K562 (cell line): ENCODE results near the gene GLDC. TPM values are rescaled to one million over a fixed set of nuclear protein-coding genes. Genes with fewer than 3 reads are reported as not detected.

Experiments used
- ATAC-seq: fragments of 200-7000 bp; cut with Tn5 transposase; 3 replicates; pipeline ENCODE4 v1.9.1; 2020; ENCODE audit warnings: moderate library complexity
- BruUV-seq: library from RNA; stranded (reverse); fragments of 400-500 nt; replicated peaks from 2 replicates; lab custom pipeline; 2021; lab: Mats Ljungman, UMichigan
- CTCF ChIA-PET: fragments of 300-600 bp; formaldehyde crosslinking; extraction: SDS; loops from one replicate; lab custom pipeline; 2021; ENCODE audit warnings: low intra/inter-chr PET ratio; lab: Yijun Ruan, JAX
- POLR2A ChIA-PET: fragments of 300-600, 350-650 bp; sonication (Branson Sonifier 250); formaldehyde crosslinking; extraction: SDS; loops from one replicate; lab custom pipeline; 2021; ENCODE audit warnings: antibody characterized with exemption, inconsistent platforms; lab: Yijun Ruan, JAX
- DNase-seq, 4 experiments: peaks; one replicate each; pipeline versions ENCODE4 v3.0.0 to v3.0.0-alpha.2; 2011 to 2018; ENCODE audit warnings: low spot score in 3 of 4, mixed read lengths in 3 of 4; ENCODE audit errors: extremely low read depth in 1 of 4
- FAIRE-seq: peaks from 2 replicates; lab custom pipeline; 2011; peaks lifted over from hg19 to GRCh38; lab: Jason Lieb, UNC
- H2AFZ ChIP-seq: 2 replicates; pipeline ENCODE4 v1.6.0; 2011; ENCODE audit warnings: low read depth, low read length, control low read depth, inconsistent platforms
- H3K27ac ChIP-seq: fragments of 200-600 bp; 3 replicates; pipeline ENCODE4 v1.8.0; 2011; ENCODE audit warnings: low read depth, mild to moderate bottlenecking, control low read depth, inconsistent platforms, low read length, moderate library complexity, mixed read lengths; ENCODE audit errors: extremely low read depth
- H3K27me3 ChIP-seq, 2 experiments: fragments of 300-600 bp in 1 of 2; 2 replicates in 1 of 2; 3 replicates in 1 of 2; pipeline versions ENCODE4 v1.6.0 to v1.8.0; 2011; ENCODE audit warnings: inconsistent platforms in 2 of 2, low read length in 2 of 2, mild to moderate bottlenecking in 1 of 2, mixed read lengths in 1 of 2, moderate library complexity in 1 of 2; ENCODE audit not compliant: control insufficient read depth in 2 of 2, insufficient read depth in 2 of 2
- H3K36me3 ChIP-seq: fragments of 300-600 bp; 3 replicates; pipeline ENCODE4 v1.8.0; 2011; ENCODE audit warnings: mild to moderate bottlenecking, low read length, inconsistent platforms; ENCODE audit not compliant: control insufficient read depth, insufficient read depth
- H3K4me1 ChIP-seq, 2 experiments: fragments of 200-600 bp in 1 of 2; replicated peaks in 1 of 2; 2 replicates in 1 of 2; 3 replicates in 1 of 2; pipeline versions ENCODE4 v1.5.1 to v1.8.0; 2011; ENCODE audit warnings: inconsistent platforms in 2 of 2, low read length in 2 of 2, mild to moderate bottlenecking in 1 of 2, mixed read lengths in 1 of 2, moderate library complexity in 1 of 2; ENCODE audit not compliant: control insufficient read depth in 2 of 2, insufficient read depth in 2 of 2
- H3K4me2 ChIP-seq: 2 replicates; pipeline ENCODE4 v1.6.1; 2011; ENCODE audit warnings: low read length, control low read depth, inconsistent platforms, mixed read lengths; ENCODE audit not compliant: insufficient read depth
- H3K4me3 ChIP-seq: fragments of 200-600 bp; sonication (generic), shearing (Covaris generic); 2 replicates; pipeline ENCODE4 v1.5.1; 2016; ENCODE audit warnings: control low read depth, inconsistent platforms
- H3K79me2 ChIP-seq: fragments of 200-600 bp; 3 replicates; pipeline ENCODE4 v1.8.0; 2011; ENCODE audit warnings: low read length, inconsistent platforms; ENCODE audit not compliant: control insufficient read depth, insufficient read depth
- H3K9ac ChIP-seq, 2 experiments: 2 replicates each; pipeline versions ENCODE4 v1.6.0 to v1.6.1; 2011; ENCODE audit warnings: low read depth in 2 of 2, low read length in 2 of 2, control low read depth in 1 of 2, inconsistent platforms in 1 of 2, mild to moderate bottlenecking in 1 of 2, mixed read lengths in 1 of 2; ENCODE audit not compliant: insufficient read depth in 1 of 2
- H3K9me1 ChIP-seq: one replicate; pipeline ENCODE4 v1.6.0; 2011; ENCODE audit warnings: inconsistent platforms, mild to moderate bottlenecking, low read length, moderate library complexity; ENCODE audit not compliant: control insufficient read depth, insufficient read depth
- H3K9me3 ChIP-seq: replicated peaks from 2 replicates; pipeline ENCODE4 v1.5.1; 2011; ENCODE audit warnings: low read depth, low read length, inconsistent platforms; ENCODE audit not compliant: control insufficient read depth, insufficient read depth
- H4K20me1 ChIP-seq: replicated peaks from 2 replicates; pipeline ENCODE4 v1.6.1; 2011; ENCODE audit warnings: low read length, inconsistent platforms, mixed read lengths; ENCODE audit not compliant: control insufficient read depth, insufficient read depth
- ARID2 ChIP-seq: fragments of 450-650 bp; IDR thresholded peaks from 2 replicates; pipeline ENCODE4 v1.6.1; 2017; ENCODE audit warnings: antibody characterized with exemption, mild to moderate bottlenecking
- ARNT ChIP-seq, 2 experiments: fragments of 450-650 bp; IDR thresholded peaks; 2 replicates each; pipeline ENCODE4 v1.6.1; 2016; ENCODE audit warnings: mild to moderate bottlenecking in 1 of 2
- ETS1 ChIP-seq: conservative IDR thresholded peaks from 2 replicates; pipeline ENCODE4 v1.6.1; 2011; ENCODE audit warnings: low read depth, mild to moderate bottlenecking, low read length; ENCODE audit not compliant: control insufficient read depth
- EZH2 ChIP-seq: IDR thresholded peaks from 2 replicates; pipeline ENCODE4 v1.6.1; 2012; ENCODE audit warnings: low read depth, mild to moderate bottlenecking, inconsistent platforms, low read length, borderline replicate concordance
- KAT8 ChIP-seq: fragments of 450-650 bp; IDR thresholded peaks from 2 replicates; pipeline ENCODE4 v1.6.1; 2016; ENCODE audit warnings: low read depth, mild to moderate bottlenecking
- MTA1 ChIP-seq: fragments of 450-650 bp; IDR thresholded peaks from 2 replicates; pipeline ENCODE4 v1.6.1; 2017; ENCODE audit warnings: borderline replicate concordance
- SMARCE1 ChIP-seq: fragments of 450-650 bp; IDR thresholded peaks from 2 replicates; pipeline ENCODE4 v1.7.1; 2016; ENCODE audit warnings: mild to moderate bottlenecking
- TEAD2 ChIP-seq: fragments of 450-650 bp; IDR thresholded peaks from 2 replicates; pipeline ENCODE4 v1.6.1; 2016; ENCODE audit warnings: missing genetic modification characterization, control low read depth, missing compliant biosample characterization
- ZNF511 ChIP-seq: sonication (generic); formaldehyde crosslinking; IDR thresholded peaks from 2 replicates; pipeline ENCODE4 v1.8.0; 2022; ENCODE audit warnings: mild to moderate bottlenecking, missing genetic modification reagents
- ZNF518B ChIP-seq: fragments of 250-450 bp; sonication (Bioruptor Pico); IDR thresholded peaks from 2 replicates; pipeline ENCODE4 v1.5.0; 2021; ENCODE audit warnings: mild to moderate bottlenecking, moderate library complexity
- ZNF764 ChIP-seq: fragments of 250-450 bp; sonication (Bioruptor Pico); IDR thresholded peaks from 2 replicates; pipeline ENCODE4 v1.4.0; 2020; ENCODE audit warnings: low read depth, mild to moderate bottlenecking, moderate library complexity
- WGBS: fragments of 100-300 bp; shearing (Covaris generic); methylation state at CpG from one replicate; pipeline ENCODE4 v1.1.6; 2016; ENCODE audit warnings: low coverage, mixed read lengths; ENCODE audit not compliant: insufficient coverage; ENCODE audit errors: missing lambda C conversion rate; 5-methylcytosine and 5-hydroxymethylcytosine counted together
- in situ Hi-C: fragments of 300-500 bp; cut with MboI; formaldehyde crosslinking; loops from 4 replicates; pipeline ENCODE4 v1.15.0; 2018; ENCODE audit warnings: inconsistent platforms, mixed read lengths
- intact Hi-C: fragments of 100-400 bp; cut with micrococcal nuclease; formaldehyde crosslinking; loops from 2 replicates; pipeline ENCODE4 v1.14.2; 2022
- polyA plus RNA-seq, 8 experiments: library from polyadenylated mRNA; depleted of rRNA in 4 of 8; stranded (reverse) in 5 of 8; unstranded in 3 of 8; fragments of >200 nt; fragmentation: Nextera tagmentation in 2 of 8; fragmentation: Illumina TruSeq in 1 of 8; extraction: Ambion mirVana in 2 of 8; extraction: Trizol in 1 of 8; gene quantifications; 2 replicates each; pipeline versions ENCODE4 v1.2.1 to v1.2.3, GENCODE V29; 2011 to 2014; ENCODE audit warnings: inconsistent platforms in 1 of 8, missing spikeins in 1 of 8
- total RNA-seq, 7 experiments: library from RNA; depleted of rRNA in 6 of 7; stranded (reverse); fragments of >200 nt in 6 of 7; fragmentation: Illumina TruSeq in 2 of 7; extraction: Trizol in 2 of 7; gene quantifications; 2 replicates each; pipeline versions ENCODE4 v1.2.1 to v1.2.3, GENCODE V29; 2011 to 2021; ENCODE audit warnings: low replicate concordance in 1 of 7

GLDC gene
- total and polyA plus RNA-seq, 9 of the 15 experiments (the other 6 are each of a cell fraction or from before 2014, with no cell fraction given): 0.03 to 0.27 (median 0.08) TPM; not detected in 6

GRCh38 chr9:6677803-6678202 lies 32.3 kb upstream of the GLDC start:
- FAIRE-seq: no peak
- intact Hi-C loops: no loop called here
- no TSS peak for BruUV-seq
- no peak for DNase-seq
- WGBS: 55% methylated on average over 7 of the region's 7 CpGs
- Histone ChIP-seq H4K20me1 (no peaks in the 10 kb centered on the region), H3K36me3 (no peaks in the 10 kb centered on the region), H3K9me3 (no peaks in the 10 kb centered on the region), H3K4me2 (no peak overlapping the region), H2AFZ (no peak overlapping the region), H3K27me3 (no peaks in the 10 kb centered on the region), H3K27ac (no peak overlapping the region), H3K9me1 (no peaks in the 10 kb centered on the region), H3K4me1 (peaks cover 0 to 6% of the 10 kb centered on the region in 2 experiments; a peak in 3 of 5 replicates), H3K9ac (no peak overlapping the region), H3K79me2 (peaks cover 10% of the 10 kb centered on the region), H3K4me3 (no peak overlapping the region)
- in situ Hi-C loops: no loop called here
- ChIA-PET POLR2A (no interaction called here), CTCF (no interaction called here)
- ATAC-seq: no peak
- no peak for TF ChIP-seq EZH2

- ChIA-PET POLR2A (no interaction called here), CTCF (no interaction called here)
- 41% methylated on average over 5 of the region's 6 CpGs for WGBS
- ATAC-seq (no peak), DNase-seq (no peak), FAIRE-seq (no peak)
- H3K9ac ChIP-seq: no peak overlapping the region
- H3K27ac ChIP-seq: no peak overlapping the region
- no peaks in the 10 kb centered on the region for H3K27me3 ChIP-seq
- H3K36me3 ChIP-seq: no peaks in the 10 kb centered on the region
- in situ Hi-C loops (no loop called here), intact Hi-C loops (no loop called here)
- H3K9me3 ChIP-seq: no peaks in the 10 kb centered on the region
- BruUV-seq: no TSS peak
- H3K9me1 ChIP-seq: no peaks in the 10 kb centered on the region
- H3K4me2 ChIP-seq: no peak overlapping the region
- H2AFZ ChIP-seq: no peak overlapping the region
- H3K79me2 ChIP-seq: no peaks in the 10 kb centered on the region
- H3K4me1 ChIP-seq: peaks cover 0 to 6% of the 10 kb centered on the region in 2 experiments; a peak in 3 of 5 replicates
- H3K4me3 ChIP-seq: no peak overlapping the region
- no peaks in the 10 kb centered on the region for H4K20me1 ChIP-seq
- no peak for TF ChIP-seq ARNT (IDR thresholded peaks at IDR 0.05)
- no peak for TF ChIP-seq ETS1
- no peak for TF ChIP-seq MTA1
- no peak for TF ChIP-seq ZNF764 (CRISPR knock-in tag)
- TF ChIP-seq KAT8: no peak
- TF ChIP-seq SMARCE1: no peak
- TF ChIP-seq ARID2: no peak
- TF ChIP-seq TEAD2 (tag): no peak
- no peak for TF ChIP-seq ZNF511 (CRISPR knock-in tag)
- no peak for TF ChIP-seq ZNF518B
These were observed 30.9 kb upstream of the GLDC start for GRCh38 chr9:6676254-6676921.
